ENCODE results near the gene DENND6A.
A peak's percentile ranks its signal among the peaks of the same experiment; 100 is the strongest.

Gene DENND6A

GRCh38 chr3:57587905-57588304 lies 105.0 kb downstream of the DENND6A start:
- Mint-ChIP-seq H3K4me1 (ENCODE audit: low read depth) (peaks cover 46% of the 10 kb centered on the region), H3K27ac (no peak overlapping the region)

GRCh38 chr3:57586778-57587177 lies 106.1 kb downstream of the DENND6A start:
- H3K4me3 Mint-ChIP-seq: no peak overlapping the region
- H3K9me3 Mint-ChIP-seq (ENCODE audit: low read depth): no peaks in the 10 kb centered on the region
- H3K36me3 Mint-ChIP-seq: peaks cover 3% of the 10 kb centered on the region
- peaks cover 43% of the 10 kb centered on the region for H3K4me1 Mint-ChIP-seq (ENCODE audit: low read depth)
- no peaks in the 10 kb centered on the region for H3K27me3 Mint-ChIP-seq
- no peak overlapping the region for H3K27ac Mint-ChIP-seq

More at GRCh38 chr3:57587905-57588304, 105.0 kb downstream of the DENND6A start:
- H3K27me3 Mint-ChIP-seq: no peaks in the 10 kb centered on the region
- no peaks in the 10 kb centered on the region for H3K9me3 Mint-ChIP-seq (ENCODE audit: low read depth)
- H3K36me3 Mint-ChIP-seq: peaks cover 3% of the 10 kb centered on the region
- no peak overlapping the region for H3K4me3 Mint-ChIP-seq

GRCh38 chr3:57583544-57583943 lies 109.3 kb downstream of the DENND6A start:
- Mint-ChIP-seq H3K4me1 (ENCODE audit: low read depth) (peaks cover 36% of the 10 kb centered on the region), H3K27me3 (no peaks in the 10 kb centered on the region), H3K36me3 (no peaks in the 10 kb centered on the region)

GRCh38 chr3:57582474-57583168 lies 110.3 kb downstream of the DENND6A start:
- no peaks in the 10 kb centered on the region for H3K9me3 Mint-ChIP-seq (ENCODE audit: low read depth)
- no peak overlapping the region for H3K27ac Mint-ChIP-seq
- no peaks in the 10 kb centered on the region for H3K36me3 Mint-ChIP-seq
- no peak overlapping the region for H3K4me3 Mint-ChIP-seq
- no peaks in the 10 kb centered on the region for H3K27me3 Mint-ChIP-seq
- H3K4me1 Mint-ChIP-seq (ENCODE audit: low read depth): peaks cover 36% of the 10 kb centered on the region

More at GRCh38 chr3:57583544-57583943, 109.3 kb downstream of the DENND6A start:
- no peaks in the 10 kb centered on the region for H3K9me3 Mint-ChIP-seq (ENCODE audit: low read depth)
- H3K27ac Mint-ChIP-seq: peak overlapping the region; percentile 73
- no peak overlapping the region for H3K4me3 Mint-ChIP-seq

- no peak overlapping the region for H3K4me3 Mint-ChIP-seq
- H3K4me1 Mint-ChIP-seq (ENCODE audit: low read depth): peaks cover 29% of the 10 kb centered on the region
- peaks cover 2% of the 10 kb centered on the region for H3K36me3 Mint-ChIP-seq
- peak overlapping the region; percentile 54 for H3K27ac Mint-ChIP-seq
- no peaks in the 10 kb centered on the region for H3K27me3 Mint-ChIP-seq
- no peaks in the 10 kb centered on the region for H3K9me3 Mint-ChIP-seq (ENCODE audit: low read depth)
Observed at GRCh38 chr3:57577801-57578200, 115.1 kb downstream of the DENND6A start.

GRCh38 chr3:57575966-57576626 lies 116.8 kb downstream of the DENND6A start:
- H3K4me3 Mint-ChIP-seq: no peak overlapping the region
- H3K9me3 Mint-ChIP-seq (ENCODE audit: low read depth): no peaks in the 10 kb centered on the region
- H3K4me1 Mint-ChIP-seq (ENCODE audit: low read depth): peaks cover 32% of the 10 kb centered on the region
- H3K27me3 Mint-ChIP-seq: no peaks in the 10 kb centered on the region
- H3K27ac Mint-ChIP-seq: peak overlapping the region; percentile 66
- H3K36me3 Mint-ChIP-seq: peaks cover 6% of the 10 kb centered on the region
